ENCODE data around the gene MYLK. TPM values are rescaled to one million over a fixed set of nuclear protein-coding genes. Genes with fewer than 3 reads are reported as not detected.

The MYLK gene
- total and polyA plus RNA-seq, 9 of the 15 experiments (the other 6 are each of a cell fraction or from before 2014, with no cell fraction given) = 0.11 to 0.53 (median 0.18) TPM; not detected in 2

GRCh38 chr3:123728014-123728413 is 156.1 kb downstream of the MYLK start:
- H3K4me2 ChIP-seq (ENCODE audit: insufficient read depth, low read length) = no peak overlapping the region
- in situ Hi-C loops (cut with MboI) = no loop called here
- H3K36me3 ChIP-seq (ENCODE audit: control insufficient read depth, insufficient read depth, low read length) = no peaks in the 10 kb centered on the region
- intact Hi-C loops (cut with micrococcal nuclease) = no loop called here
- no peak overlapping the region for H3K9ac ChIP-seq (ENCODE audit: insufficient read depth in 1 of 2, low read depth in 2 of 2, low read length in 2 of 2)
- CTCF ChIA-PET (ENCODE audit: low intra/inter-chr PET ratio) = no interaction called here
- DNase-seq (ENCODE audit: extremely low read depth in 1 of 4, low spot score in 3 of 4) = no peak
- no TSS peak for BruUV-seq (replicated peaks)
- POLR2A ChIA-PET = no interaction called here
- H3K27ac ChIP-seq (ENCODE audit: extremely low read depth, low read depth, low read length) = no peak overlapping the region
- no peaks in the 10 kb centered on the region for H4K20me1 ChIP-seq (replicated peaks; ENCODE audit: control insufficient read depth, insufficient read depth, low read length)
- no peaks in the 10 kb centered on the region for H3K9me3 ChIP-seq (replicated peaks; ENCODE audit: control insufficient read depth, insufficient read depth, low read depth, low read length)
- no peaks in the 10 kb centered on the region for H3K9me1 ChIP-seq (ENCODE audit: control insufficient read depth, insufficient read depth, low read length)
- WGBS (ENCODE audit: insufficient coverage, low coverage, missing lambda C conversion rate) = 0% methylated on average over 2 of the region's 2 CpGs
- TF ChIP-seq NRF1 (conservative IDR thresholded peaks at IDR 0.05 in 1 of 2, IDR thresholded peaks at IDR 0.05 in 1 of 2) = no peak
- no peak for TF ChIP-seq BCLAF1 (IDR thresholded peaks at IDR 0.05; ENCODE audit: borderline replicate concordance in 1 of 2, control insufficient read depth in 1 of 2, low read depth in 2 of 2, low read length in 1 of 2)
- TF ChIP-seq TRIM25 (IDR thresholded peaks at IDR 0.05; ENCODE audit: borderline replicate concordance) = no peak
- no peak for TF ChIP-seq NCOA2 (IDR thresholded peaks at IDR 0.05; ENCODE audit: partially characterized antibody in 2 of 2)
- no peak for TF ChIP-seq ZNF3 (CRISPR knock-in tag; IDR thresholded peaks at IDR 0.05)
- TF ChIP-seq ZNF707 (CRISPR knock-in tag; conservative IDR thresholded peaks at IDR 0.05) = no peak
- no peak for TF ChIP-seq ZNF717 (CRISPR knock-in tag; IDR thresholded peaks at IDR 0.05)
- no peak for TF ChIP-seq ZBTB1 (CRISPR knock-in tag; IDR thresholded peaks at IDR 0.05; ENCODE audit: borderline replicate concordance, low read depth)
- TF ChIP-seq ZNF253 (CRISPR knock-in tag; conservative IDR thresholded peaks at IDR 0.05) = no peak
- TF ChIP-seq GATAD2B (IDR thresholded peaks at IDR 0.05; ENCODE audit: borderline replicate concordance) = no peak
- TF ChIP-seq LARP7 (IDR thresholded peaks at IDR 0.05) = no peak
- H3K27me3 ChIP-seq (ENCODE audit: control insufficient read depth in 2 of 2, insufficient read depth in 2 of 2, low read length in 2 of 2) = peaks cover 0 to 6% of the 10 kb centered on the region in 2 experiments; a peak in 2 of 5 replicates
- no peak overlapping the region for H2AFZ ChIP-seq (ENCODE audit: low read depth, low read length)
- no peak overlapping the region for H3K4me3 ChIP-seq
- no peak for FAIRE-seq
- H3K79me2 ChIP-seq (ENCODE audit: control insufficient read depth, insufficient read depth, low read length) = no peaks in the 10 kb centered on the region
- ATAC-seq = no peak
- no peaks in the 10 kb centered on the region for H3K4me1 ChIP-seq (replicated peaks in 1 of 2; ENCODE audit: control insufficient read depth in 2 of 2, insufficient read depth in 2 of 2, low read length in 2 of 2)

Measured in K562 (cell line).